ENCODE data around the gene ARID5B.

DNA sequence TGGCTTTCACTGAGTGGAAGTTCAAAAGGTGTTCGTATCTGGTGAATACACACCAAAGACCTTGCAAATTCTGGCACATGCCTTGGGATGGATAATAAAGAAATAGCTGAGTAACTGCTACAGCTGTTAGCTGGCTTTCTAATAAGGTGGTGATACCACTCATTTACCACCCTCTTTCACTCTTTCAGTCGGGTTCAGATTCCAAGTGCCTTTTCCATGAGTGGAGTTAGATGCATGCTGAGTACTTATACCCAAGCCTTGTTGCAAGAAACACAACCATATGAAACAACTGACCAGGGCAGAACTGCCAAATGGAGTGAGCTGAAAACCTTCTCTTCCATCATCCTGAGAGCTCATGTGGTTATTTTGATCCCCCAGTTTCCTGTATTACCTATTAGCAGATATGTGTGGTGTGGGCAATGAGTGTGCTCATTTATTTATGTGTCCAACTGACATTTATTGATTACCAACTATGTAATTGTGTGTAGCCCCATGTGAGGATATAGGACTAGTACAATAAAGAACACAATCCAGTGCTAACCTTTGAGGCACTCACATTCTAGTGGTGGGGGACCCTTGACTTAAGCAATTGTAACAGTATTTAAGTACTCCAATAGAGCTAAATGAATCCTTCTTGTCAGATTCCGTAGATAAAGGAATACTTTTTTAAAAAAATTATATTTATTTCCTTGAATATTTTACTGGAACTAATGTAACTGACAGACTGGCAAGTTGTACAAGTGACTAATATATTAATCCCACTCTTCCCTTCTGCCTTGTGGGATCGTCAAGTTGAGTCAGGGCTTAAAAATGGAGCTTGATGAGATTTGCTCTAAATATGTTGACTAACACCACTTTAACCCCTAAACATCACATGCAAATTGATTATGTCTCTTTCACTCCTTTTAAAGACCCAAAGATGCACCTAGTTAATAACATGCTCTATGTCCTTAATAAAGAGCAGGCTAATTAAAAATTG lies 124.7 kb downstream of the ARID5B start:
- TF ChIP-seq ZNF791 (tag by site-specific recombination; IDR thresholded peaks at IDR 0.05) (no peak), ZFHX2 (tag by site-specific recombination; conservative IDR thresholded peaks at IDR 0.05) (no peak), ZNF138 (tag by site-specific recombination; IDR thresholded peaks at IDR 0.05; ENCODE audit: borderline replicate concordance) (no peak), ZNF184 (tag by site-specific recombination; IDR thresholded peaks at IDR 0.05) (no peak), ZBTB7A (tag by site-specific recombination; IDR thresholded peaks at IDR 0.05; ENCODE audit: low read depth) (no peak), ZEB2 (tag by site-specific recombination; IDR thresholded peaks at IDR 0.05) (no peak), EGR2 (tag by site-specific recombination; IDR thresholded peaks at IDR 0.05; ENCODE audit: low read depth) (no peak), ZNF169 (tag by site-specific recombination; IDR thresholded peaks at IDR 0.05) (no peak), ZNF707 (tag by site-specific recombination; IDR thresholded peaks at IDR 0.05) (no peak)
- TF ChIP-seq, protein P1, sequence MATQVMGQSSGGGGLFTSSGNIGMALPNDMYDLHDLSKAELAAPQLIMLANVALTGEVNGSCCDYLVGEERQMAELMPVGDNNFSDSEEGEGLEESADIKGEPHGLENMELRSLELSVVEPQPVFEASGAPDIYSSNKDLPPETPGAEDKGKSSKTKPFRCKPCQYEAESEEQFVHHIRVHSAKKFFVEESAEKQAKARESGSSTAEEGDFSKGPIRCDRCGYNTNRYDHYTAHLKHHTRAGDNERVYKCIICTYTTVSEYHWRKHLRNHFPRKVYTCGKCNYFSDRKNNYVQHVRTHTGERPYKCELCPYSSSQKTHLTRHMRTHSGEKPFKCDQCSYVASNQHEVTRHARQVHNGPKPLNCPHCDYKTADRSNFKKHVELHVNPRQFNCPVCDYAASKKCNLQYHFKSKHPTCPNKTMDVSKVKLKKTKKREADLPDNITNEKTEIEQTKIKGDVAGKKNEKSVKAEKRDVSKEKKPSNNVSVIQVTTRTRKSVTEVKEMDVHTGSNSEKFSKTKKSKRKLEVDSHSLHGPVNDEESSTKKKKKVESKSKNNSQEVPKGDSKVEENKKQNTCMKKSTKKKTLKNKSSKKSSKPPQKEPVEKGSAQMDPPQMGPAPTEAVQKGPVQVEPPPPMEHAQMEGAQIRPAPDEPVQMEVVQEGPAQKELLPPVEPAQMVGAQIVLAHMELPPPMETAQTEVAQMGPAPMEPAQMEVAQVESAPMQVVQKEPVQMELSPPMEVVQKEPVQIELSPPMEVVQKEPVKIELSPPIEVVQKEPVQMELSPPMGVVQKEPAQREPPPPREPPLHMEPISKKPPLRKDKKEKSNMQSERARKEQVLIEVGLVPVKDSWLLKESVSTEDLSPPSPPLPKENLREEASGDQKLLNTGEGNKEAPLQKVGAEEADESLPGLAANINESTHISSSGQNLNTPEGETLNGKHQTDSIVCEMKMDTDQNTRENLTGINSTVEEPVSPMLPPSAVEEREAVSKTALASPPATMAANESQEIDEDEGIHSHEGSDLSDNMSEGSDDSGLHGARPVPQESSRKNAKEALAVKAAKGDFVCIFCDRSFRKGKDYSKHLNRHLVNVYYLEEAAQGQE (tag by site-specific recombination; IDR thresholded peaks at IDR 0.05): no peak
- TF ChIP-seq, protein P2, sequence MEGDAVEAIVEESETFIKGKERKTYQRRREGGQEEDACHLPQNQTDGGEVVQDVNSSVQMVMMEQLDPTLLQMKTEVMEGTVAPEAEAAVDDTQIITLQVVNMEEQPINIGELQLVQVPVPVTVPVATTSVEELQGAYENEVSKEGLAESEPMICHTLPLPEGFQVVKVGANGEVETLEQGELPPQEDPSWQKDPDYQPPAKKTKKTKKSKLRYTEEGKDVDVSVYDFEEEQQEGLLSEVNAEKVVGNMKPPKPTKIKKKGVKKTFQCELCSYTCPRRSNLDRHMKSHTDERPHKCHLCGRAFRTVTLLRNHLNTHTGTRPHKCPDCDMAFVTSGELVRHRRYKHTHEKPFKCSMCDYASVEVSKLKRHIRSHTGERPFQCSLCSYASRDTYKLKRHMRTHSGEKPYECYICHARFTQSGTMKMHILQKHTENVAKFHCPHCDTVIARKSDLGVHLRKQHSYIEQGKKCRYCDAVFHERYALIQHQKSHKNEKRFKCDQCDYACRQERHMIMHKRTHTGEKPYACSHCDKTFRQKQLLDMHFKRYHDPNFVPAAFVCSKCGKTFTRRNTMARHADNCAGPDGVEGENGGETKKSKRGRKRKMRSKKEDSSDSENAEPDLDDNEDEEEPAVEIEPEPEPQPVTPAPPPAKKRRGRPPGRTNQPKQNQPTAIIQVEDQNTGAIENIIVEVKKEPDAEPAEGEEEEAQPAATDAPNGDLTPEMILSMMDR (tag by site-specific recombination; IDR thresholded peaks at IDR 0.05): no peak
- TF ChIP-seq, protein P3, sequence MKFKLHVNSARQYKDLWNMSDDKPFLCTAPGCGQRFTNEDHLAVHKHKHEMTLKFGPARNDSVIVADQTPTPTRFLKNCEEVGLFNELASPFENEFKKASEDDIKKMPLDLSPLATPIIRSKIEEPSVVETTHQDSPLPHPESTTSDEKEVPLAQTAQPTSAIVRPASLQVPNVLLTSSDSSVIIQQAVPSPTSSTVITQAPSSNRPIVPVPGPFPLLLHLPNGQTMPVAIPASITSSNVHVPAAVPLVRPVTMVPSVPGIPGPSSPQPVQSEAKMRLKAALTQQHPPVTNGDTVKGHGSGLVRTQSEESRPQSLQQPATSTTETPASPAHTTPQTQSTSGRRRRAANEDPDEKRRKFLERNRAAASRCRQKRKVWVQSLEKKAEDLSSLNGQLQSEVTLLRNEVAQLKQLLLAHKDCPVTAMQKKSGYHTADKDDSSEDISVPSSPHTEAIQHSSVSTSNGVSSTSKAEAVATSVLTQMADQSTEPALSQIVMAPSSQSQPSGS (tag by site-specific recombination; IDR thresholded peaks at IDR 0.05; ENCODE audit: low read depth): no peak

Measured in HEK293 (cell line).